Astrocyte (in vitro differentiated cells and primary cell): Measurements from ENCODE around the gene PLA2G2D. TPM values are rescaled to one million over a fixed set of nuclear protein-coding genes. Genes with fewer than 3 reads are reported as not detected.

ENCODE experiments used
- DNase-seq: peaks from one replicate; pipeline ENCODE4 v3.0.0-alpha.2; 2010; ENCODE audit warnings: low read depth
- FAIRE-seq: peaks from 2 replicates; lab custom pipeline; 2011; peaks lifted over from hg19 to GRCh38; lab: Jason Lieb, UNC
- H2AFZ ChIP-seq: 2 replicates; pipeline ENCODE4 v1.6.0; 2012; ENCODE audit warnings: low read depth, low read length, inconsistent platforms
- H3K27ac ChIP-seq: 2 replicates; pipeline ENCODE4 v1.5.1; 2011; ENCODE audit warnings: low read depth, low read length, inconsistent platforms
- H3K27me3 ChIP-seq: 2 replicates; pipeline ENCODE4 v1.6.0; 2011; ENCODE audit warnings: low read length, inconsistent platforms; ENCODE audit not compliant: insufficient read depth
- H3K36me3 ChIP-seq: 2 replicates; pipeline ENCODE4 v1.5.1; 2011; ENCODE audit warnings: low read length, inconsistent platforms; ENCODE audit not compliant: insufficient read depth
- H3K4me1 ChIP-seq: 2 replicates; pipeline ENCODE4 v1.5.1; 2011; ENCODE audit warnings: low read length, inconsistent platforms; ENCODE audit not compliant: insufficient read depth
- H3K4me2 ChIP-seq: 2 replicates; pipeline ENCODE4 v1.6.0; 2012; ENCODE audit warnings: low read length, inconsistent platforms
- H3K4me3 ChIP-seq: 2 replicates; pipeline ENCODE4 v1.5.1; 2011; ENCODE audit warnings: low read depth, mild to moderate bottlenecking, low read length, inconsistent platforms; ENCODE audit not compliant: insufficient read depth
- H3K79me2 ChIP-seq: 2 replicates; pipeline ENCODE4 v1.6.0; 2012; ENCODE audit warnings: mild to moderate bottlenecking, low read length, inconsistent platforms; ENCODE audit not compliant: insufficient read depth
- H3K9ac ChIP-seq: 2 replicates; pipeline ENCODE4 v1.6.0; 2012; ENCODE audit warnings: mild to moderate bottlenecking, low read length, inconsistent platforms
- H3K9me3 ChIP-seq: 2 replicates; pipeline ENCODE4 v1.5.1; 2012; ENCODE audit warnings: low read depth, mild to moderate bottlenecking, low read length, inconsistent platforms; ENCODE audit not compliant: insufficient read depth
- H4K20me1 ChIP-seq: 2 replicates; pipeline ENCODE4 v1.6.0; 2012; ENCODE audit warnings: low read length, inconsistent platforms; ENCODE audit not compliant: insufficient read depth
- H3K27ac Mint-ChIP-seq: one replicate; pipeline ENCODE4 v1.8.0; 2021; ENCODE audit warnings: mild to moderate bottlenecking, mixed read lengths; ENCODE audit not compliant: unreplicated experiment
- H3K27me3 Mint-ChIP-seq: one replicate; pipeline ENCODE4 v1.8.0; 2021; ENCODE audit warnings: low read depth, mixed read lengths; ENCODE audit not compliant: unreplicated experiment
- H3K36me3 Mint-ChIP-seq: one replicate; pipeline ENCODE4 v1.8.0; 2021; ENCODE audit warnings: low read depth, mixed read lengths; ENCODE audit not compliant: unreplicated experiment
- H3K4me1 Mint-ChIP-seq: one replicate; pipeline ENCODE4 v1.8.0; 2021; ENCODE audit warnings: low read depth, mixed read lengths; ENCODE audit not compliant: unreplicated experiment
- H3K4me3 Mint-ChIP-seq: one replicate; pipeline ENCODE4 v1.8.0; 2021; ENCODE audit warnings: mild to moderate bottlenecking, moderate library complexity, mixed read lengths; ENCODE audit not compliant: unreplicated experiment
- H3K9me3 Mint-ChIP-seq: one replicate; pipeline ENCODE4 v1.8.0; 2021; ENCODE audit warnings: mild to moderate bottlenecking, mixed read lengths; ENCODE audit not compliant: unreplicated experiment
- EZH2 ChIP-seq: IDR thresholded peaks from 2 replicates; pipeline ENCODE4 v1.6.1; 2012; ENCODE audit warnings: mild to moderate bottlenecking, low read length, inconsistent platforms; ENCODE audit not compliant: insufficient read depth
- total RNA-seq: library from RNA; stranded (reverse); gene quantifications from 2 replicates; pipeline ENCODE4 v1.2.1, GENCODE V29; 2021
- TF ChIP-seq, protein P1 (sequence below): IDR thresholded peaks from 2 replicates; pipeline ENCODE4 v1.5.1; 2011; ENCODE audit warnings: low read depth, mild to moderate bottlenecking, inconsistent platforms, low read length, moderate library complexity; ENCODE audit not compliant: insufficient read depth

Gene PLA2G2D
- total RNA-seq, 1 donor from 2014 or later = not detected

DNA sequence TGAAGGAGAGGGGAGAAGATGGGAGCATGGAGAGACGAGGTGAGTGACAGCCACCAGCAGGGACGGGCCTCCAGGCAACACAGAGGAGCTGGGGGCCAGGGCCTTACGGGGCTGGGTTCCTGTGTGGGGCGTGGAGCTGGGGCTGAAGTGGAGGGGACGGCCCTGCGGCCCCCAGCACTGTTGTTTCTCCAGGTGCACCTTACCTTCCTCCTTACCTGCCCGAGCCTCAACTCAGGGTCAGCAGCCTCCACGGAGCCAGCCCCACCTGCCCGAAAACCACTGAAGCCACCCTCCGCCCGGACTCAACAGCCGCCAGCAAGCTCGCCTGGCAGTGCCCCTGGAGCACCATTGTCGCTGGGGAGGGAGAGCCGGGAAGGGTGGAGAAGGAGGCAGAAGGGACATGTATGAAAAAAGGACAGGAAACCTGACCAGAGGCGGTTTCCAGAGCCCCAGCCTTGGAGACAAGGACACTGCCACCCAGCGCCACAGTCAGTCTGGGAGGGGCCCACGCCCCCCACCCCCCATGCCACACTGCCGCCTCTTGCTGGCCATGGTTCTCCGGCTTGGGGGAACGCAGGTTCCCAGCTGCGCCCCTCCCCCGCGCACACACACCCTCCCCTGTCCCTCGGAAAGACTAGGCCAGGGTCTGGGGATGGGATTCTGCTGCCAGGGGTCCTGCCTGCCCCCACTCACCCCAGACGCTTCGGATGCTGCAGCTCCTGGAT is 30.4 kb upstream of the PLA2G2D start:
- DNase-seq = no peak
- no peaks in the 10 kb centered on the region for H3K36me3 ChIP-seq
- no peaks in the 10 kb centered on the region for H3K79me2 ChIP-seq
- H3K27me3 ChIP-seq = peaks cover 2% of the 10 kb centered on the region
- no peak for FAIRE-seq
- no peak overlapping the region for H3K27ac ChIP-seq
- Mint-ChIP-seq H3K27me3 (peaks cover 19% of the 10 kb centered on the region), H3K9me3 (no peaks in the 10 kb centered on the region), H3K27ac (no peak overlapping the region), H3K4me1 (no peaks in the 10 kb centered on the region), H3K36me3 (no peaks in the 10 kb centered on the region), H3K4me3 (no peak overlapping the region)
- no peak overlapping the region for H3K9ac ChIP-seq
- H3K4me3 ChIP-seq = no peak overlapping the region
- TF ChIP-seq, protein P1, sequence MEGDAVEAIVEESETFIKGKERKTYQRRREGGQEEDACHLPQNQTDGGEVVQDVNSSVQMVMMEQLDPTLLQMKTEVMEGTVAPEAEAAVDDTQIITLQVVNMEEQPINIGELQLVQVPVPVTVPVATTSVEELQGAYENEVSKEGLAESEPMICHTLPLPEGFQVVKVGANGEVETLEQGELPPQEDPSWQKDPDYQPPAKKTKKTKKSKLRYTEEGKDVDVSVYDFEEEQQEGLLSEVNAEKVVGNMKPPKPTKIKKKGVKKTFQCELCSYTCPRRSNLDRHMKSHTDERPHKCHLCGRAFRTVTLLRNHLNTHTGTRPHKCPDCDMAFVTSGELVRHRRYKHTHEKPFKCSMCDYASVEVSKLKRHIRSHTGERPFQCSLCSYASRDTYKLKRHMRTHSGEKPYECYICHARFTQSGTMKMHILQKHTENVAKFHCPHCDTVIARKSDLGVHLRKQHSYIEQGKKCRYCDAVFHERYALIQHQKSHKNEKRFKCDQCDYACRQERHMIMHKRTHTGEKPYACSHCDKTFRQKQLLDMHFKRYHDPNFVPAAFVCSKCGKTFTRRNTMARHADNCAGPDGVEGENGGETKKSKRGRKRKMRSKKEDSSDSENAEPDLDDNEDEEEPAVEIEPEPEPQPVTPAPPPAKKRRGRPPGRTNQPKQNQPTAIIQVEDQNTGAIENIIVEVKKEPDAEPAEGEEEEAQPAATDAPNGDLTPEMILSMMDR = no peak
- no peak for TF ChIP-seq EZH2
- H4K20me1 ChIP-seq = no peaks in the 10 kb centered on the region
- H2AFZ ChIP-seq = no peak overlapping the region
- H3K9me3 ChIP-seq = no peaks in the 10 kb centered on the region
- no peak overlapping the region for H3K4me2 ChIP-seq
- H3K4me1 ChIP-seq = no peaks in the 10 kb centered on the region

DNA sequence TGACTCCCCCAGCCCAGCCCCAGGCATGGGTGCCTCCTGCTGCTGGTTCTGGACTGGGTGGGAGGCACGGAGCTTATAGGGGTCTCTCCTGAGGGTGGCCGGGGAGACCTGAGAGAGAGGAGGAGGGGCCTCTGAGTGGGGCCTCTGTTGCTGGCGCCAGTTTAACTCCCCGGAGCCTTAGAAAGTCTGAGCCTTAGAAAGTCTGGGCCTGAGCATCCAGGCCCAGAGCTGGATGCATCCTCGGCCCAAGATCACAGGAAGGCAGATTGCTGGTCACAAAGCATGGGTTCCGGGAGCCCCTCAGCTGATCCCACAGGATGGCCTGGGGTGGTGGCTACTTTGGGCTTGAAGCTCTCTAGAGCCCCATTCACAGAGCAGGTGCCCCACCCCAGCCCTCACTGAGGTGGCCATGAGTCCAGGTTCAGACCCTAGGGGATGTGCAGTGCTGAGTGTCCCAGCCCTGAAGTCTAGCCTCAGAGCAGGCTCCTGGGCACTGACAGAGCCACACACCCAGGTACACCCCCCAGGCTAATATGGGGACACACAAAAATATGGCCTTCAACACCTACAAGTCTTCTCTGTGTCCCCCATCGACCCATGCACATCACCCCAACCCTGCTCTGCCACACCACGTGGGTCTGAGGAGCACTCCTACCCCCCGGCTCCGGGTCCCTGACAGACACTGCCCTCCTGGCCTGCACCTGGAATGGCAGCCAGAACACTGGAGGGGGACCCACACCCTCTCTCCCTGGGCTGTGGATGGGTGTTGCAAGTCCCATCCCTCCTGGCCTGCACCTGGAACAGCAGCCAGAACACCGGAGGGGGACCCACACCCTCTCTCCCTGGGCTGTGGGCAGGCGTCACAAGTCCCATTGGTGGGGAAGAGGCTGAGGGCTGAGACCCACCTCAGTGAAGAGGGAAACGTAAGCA is 29.5 kb upstream of the PLA2G2D start:
- no peak overlapping the region for H3K4me3 Mint-ChIP-seq
- no peaks in the 10 kb centered on the region for H3K9me3 Mint-ChIP-seq
- H3K27me3 Mint-ChIP-seq = peaks cover 22% of the 10 kb centered on the region
- no peaks in the 10 kb centered on the region for H3K36me3 Mint-ChIP-seq
- H2AFZ ChIP-seq = no peak overlapping the region
- H3K9me3 ChIP-seq = no peaks in the 10 kb centered on the region
- DNase-seq (no peak), FAIRE-seq (no peak)
- no peaks in the 10 kb centered on the region for H3K79me2 ChIP-seq
- no peak overlapping the region for H3K27ac ChIP-seq
- H3K27ac Mint-ChIP-seq = no peak overlapping the region
- H3K4me3 ChIP-seq = no peak overlapping the region
- no peaks in the 10 kb centered on the region for H3K4me1 Mint-ChIP-seq
- no peaks in the 10 kb centered on the region for H3K4me1 ChIP-seq
- no peak overlapping the region for H3K4me2 ChIP-seq
- H4K20me1 ChIP-seq = no peaks in the 10 kb centered on the region
- H3K27me3 ChIP-seq = peaks cover 2% of the 10 kb centered on the region
- H3K9ac ChIP-seq = no peak overlapping the region
- H3K36me3 ChIP-seq = no peaks in the 10 kb centered on the region
- no peak for TF ChIP-seq EZH2
- TF ChIP-seq, protein P1 = no peak
